Activated T-helper 1 cell treated with anti-CD3 and anti-CD28 coated beads, Interleukin-12 subunit alpha, Interleukin-12 subunit beta, Interleukin-2, Interleukin-4 antibody, amounts not matched to agents 30 ng/mL and 10 ng/mL and 1 ng/mL, durations not matched to agents 14 hours and 24 hours and 36 hours (primary cell): ENCODE data around the gene PARP11. TPM values are rescaled to one million over a fixed set of nuclear protein-coding genes. Genes with fewer than 3 reads are reported as not detected.

Experiments
- DNase-seq: peaks from one replicate; pipeline ENCODE4 v3.0.0; 2021; ENCODE audit warnings: low spot score
- H3K27ac Mint-ChIP-seq: one replicate; pipeline ENCODE4 v1.8.0; 2021; ENCODE audit warnings: mild to moderate bottlenecking, mixed read lengths
- H3K27me3 Mint-ChIP-seq: one replicate; pipeline ENCODE4 v1.8.0; 2022; ENCODE audit warnings: mild to moderate bottlenecking, moderate library complexity, mixed read lengths; ENCODE audit not compliant: insufficient read depth
- H3K36me3 Mint-ChIP-seq: one replicate; pipeline ENCODE4 v1.8.0; 2021; ENCODE audit warnings: low read depth, mixed read lengths
- H3K4me1 Mint-ChIP-seq: one replicate; pipeline ENCODE4 v1.8.0; 2021; ENCODE audit warnings: low read depth, mixed read lengths
- H3K4me3 Mint-ChIP-seq: one replicate; pipeline ENCODE4 v1.8.0; 2021; ENCODE audit warnings: mild to moderate bottlenecking, moderate library complexity, mixed read lengths
- H3K9me3 Mint-ChIP-seq: one replicate; pipeline ENCODE4 v1.8.0; 2021; ENCODE audit warnings: mixed read lengths
- intact Hi-C: fragments of 100-400 bp; cut with micrococcal nuclease; formaldehyde crosslinking; loops from one replicate; pipeline ENCODE4 v1.15.1; 2024
- total RNA-seq: library from RNA; stranded (reverse); gene quantifications from 2 replicates; pipeline ENCODE4 v1.2.3, GENCODE V29; 2022

The PARP11 gene
- total RNA-seq, 1 donor from 2014 or later: 13.9 TPM

GRCh38 chr12:3772380-3772779 lies 100.8 kb downstream of the PARP11 start:
- intact Hi-C loops: loop anchor here (1.0 to 10.0 kb wide), 2 partner anchors 19 to 278 kb away; partner anchors contain the start of genes CRACR2A and PRMT8
- DNase-seq: no peak
- Mint-ChIP-seq H3K36me3 (peaks cover 1% of the 10 kb centered on the region), H3K4me3 (no peak overlapping the region), H3K27ac (no peak overlapping the region), H3K4me1 (peaks cover 11% of the 10 kb centered on the region), H3K9me3 (peaks cover 6% of the 10 kb centered on the region), H3K27me3 (no peaks in the 10 kb centered on the region)

- peaks cover 11% of the 10 kb centered on the region for H3K4me1 Mint-ChIP-seq
- no peak overlapping the region for H3K4me3 Mint-ChIP-seq
- DNase-seq: no peak
- H3K27me3 Mint-ChIP-seq: no peaks in the 10 kb centered on the region
- H3K9me3 Mint-ChIP-seq: peaks cover 6% of the 10 kb centered on the region
- intact Hi-C loops: loop anchor here (1.0 to 10.0 kb wide), 2 partner anchors 19 to 277 kb away; partner anchors contain the start of genes CRACR2A and PRMT8
- peaks cover 1% of the 10 kb centered on the region for H3K36me3 Mint-ChIP-seq
- no peak overlapping the region for H3K27ac Mint-ChIP-seq
These were observed 101.3 kb downstream of the PARP11 start for GRCh38 chr12:3771853-3772252.

- Mint-ChIP-seq H3K27ac (no peak overlapping the region), H3K4me1 (peaks cover 11% of the 10 kb centered on the region), H3K27me3 (no peaks in the 10 kb centered on the region), H3K9me3 (peaks cover 6% of the 10 kb centered on the region), H3K4me3 (no peak overlapping the region), H3K36me3 (peaks cover 1% of the 10 kb centered on the region)
- intact Hi-C loops: loop anchor here (10.0 kb wide), 1 partner anchor 276 kb away; the partner anchor contains the start of gene PRMT8
- DNase-seq: no peak
These were observed 102.3 kb downstream of the PARP11 start for GRCh38 chr12:3770891-3771290.

- intact Hi-C loops: no loop called here
- H3K4me3 Mint-ChIP-seq: no peak overlapping the region
- peaks cover 17% of the 10 kb centered on the region for H3K4me1 Mint-ChIP-seq
- peaks cover 1% of the 10 kb centered on the region for H3K36me3 Mint-ChIP-seq
- H3K9me3 Mint-ChIP-seq: peaks cover 6% of the 10 kb centered on the region
- no peak for DNase-seq
- H3K27ac Mint-ChIP-seq: no peak overlapping the region
- H3K27me3 Mint-ChIP-seq: no peaks in the 10 kb centered on the region
These were observed 104.2 kb downstream of the PARP11 start for GRCh38 chr12:3768911-3769447.

GRCh38 chr12:3761116-3761735 lies 112.0 kb downstream of the PARP11 start:
- no peaks in the 10 kb centered on the region for H3K9me3 Mint-ChIP-seq
- H3K27me3 Mint-ChIP-seq: no peaks in the 10 kb centered on the region
- intact Hi-C loops: no loop called here
- no peak overlapping the region for H3K27ac Mint-ChIP-seq
- H3K4me1 Mint-ChIP-seq: peaks cover 23% of the 10 kb centered on the region
- peaks cover 14% of the 10 kb centered on the region for H3K36me3 Mint-ChIP-seq
- no peak overlapping the region for H3K4me3 Mint-ChIP-seq
- DNase-seq: no peak

GRCh38 chr12:3759878-3760277 lies 113.3 kb downstream of the PARP11 start:
- Mint-ChIP-seq H3K27me3 (no peaks in the 10 kb centered on the region), H3K4me3 (no peak overlapping the region), H3K36me3 (peaks cover 14% of the 10 kb centered on the region), H3K27ac (no peak overlapping the region), H3K4me1 (peaks cover 24% of the 10 kb centered on the region), H3K9me3 (no peaks in the 10 kb centered on the region)
- intact Hi-C loops: loop anchor here (10.0 kb wide), 2 partner anchors 515 to 1065 kb away; partner anchors contain the start of gene CCND2
- no peak for DNase-seq

Other genes with a start within 250 kb of the PARP11 start
- 28.0 and 30.0 TPM in 2 replicates for gene CRACR2A, start 120.3 kb downstream of the PARP11 start, total RNA-seq